Measurements from ENCODE around the gene SGK1.
A peak's percentile ranks its signal among the peaks of the same experiment; 100 is the strongest.

The SGK1 gene

GRCh38 chr6:134314006-134314821, 3.7 kb downstream of the SGK1 start:
- Histone ChIP-seq H3K4me3 (ENCODE audit: low read depth, low read length) (no peak overlapping the region), H3K27ac (no peak overlapping the region), H3K36me3 (replicated peaks) (no peaks in the 10 kb centered on the region), H3K27me3 (replicated peaks) (no peaks in the 10 kb centered on the region)
- TF ChIP-seq CTCF (IDR thresholded peaks at IDR 0.05; ENCODE audit: low read depth, low read length, missing control alignments) = no peak
- no peak for DNase-seq
- in situ Hi-C loops (cut with HindIII; ENCODE audit: low pct_ligation_motif_present, low sequenced_read_pairs) = no loop called here

- Histone ChIP-seq H3K27me3 (replicated peaks) (no peaks in the 10 kb centered on the region), H3K27ac (no peak overlapping the region), H3K4me3 (ENCODE audit: low read depth, low read length) (no peak overlapping the region), H3K36me3 (replicated peaks) (no peaks in the 10 kb centered on the region)
- no peak for DNase-seq
- in situ Hi-C loops (cut with HindIII; ENCODE audit: low pct_ligation_motif_present, low sequenced_read_pairs) = no loop called here
- no peak for TF ChIP-seq CTCF (IDR thresholded peaks at IDR 0.05; ENCODE audit: low read depth, low read length, missing control alignments)
Measured at GRCh38 chr6:134312038-134312660, 5.8 kb downstream of the SGK1 start.

DNA sequence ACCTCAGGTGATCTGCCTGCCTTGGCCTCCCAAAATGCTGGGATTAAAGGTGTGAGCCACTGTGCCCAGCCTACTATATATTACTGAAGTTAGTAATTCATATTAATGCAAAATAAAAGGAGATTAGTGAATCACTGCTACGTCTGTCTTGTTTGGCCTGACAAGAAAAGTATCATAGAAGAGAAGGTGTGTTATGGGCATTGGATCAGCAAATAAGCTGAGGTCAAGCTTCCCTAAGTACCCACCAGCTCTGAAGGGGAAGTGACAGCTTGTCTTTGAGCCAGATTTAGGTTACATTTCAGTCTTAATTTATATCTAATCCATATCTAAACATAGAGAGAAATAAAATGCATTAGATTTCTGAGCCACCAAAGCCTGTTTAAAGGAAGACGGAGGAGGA, 7.1 kb downstream of the SGK1 start:
- TF ChIP-seq CTCF (IDR thresholded peaks at IDR 0.05; ENCODE audit: low read depth, low read length, missing control alignments) = no peak
- no peaks in the 10 kb centered on the region for H3K36me3 ChIP-seq (replicated peaks)
- H3K27me3 ChIP-seq (replicated peaks) = no peaks in the 10 kb centered on the region
- DNase-seq = no peak
- no peak overlapping the region for H3K4me3 ChIP-seq (ENCODE audit: low read depth, low read length)
- in situ Hi-C loops (cut with HindIII; ENCODE audit: low pct_ligation_motif_present, low sequenced_read_pairs) = no loop called here
- H3K27ac ChIP-seq = no peak overlapping the region

DNA sequence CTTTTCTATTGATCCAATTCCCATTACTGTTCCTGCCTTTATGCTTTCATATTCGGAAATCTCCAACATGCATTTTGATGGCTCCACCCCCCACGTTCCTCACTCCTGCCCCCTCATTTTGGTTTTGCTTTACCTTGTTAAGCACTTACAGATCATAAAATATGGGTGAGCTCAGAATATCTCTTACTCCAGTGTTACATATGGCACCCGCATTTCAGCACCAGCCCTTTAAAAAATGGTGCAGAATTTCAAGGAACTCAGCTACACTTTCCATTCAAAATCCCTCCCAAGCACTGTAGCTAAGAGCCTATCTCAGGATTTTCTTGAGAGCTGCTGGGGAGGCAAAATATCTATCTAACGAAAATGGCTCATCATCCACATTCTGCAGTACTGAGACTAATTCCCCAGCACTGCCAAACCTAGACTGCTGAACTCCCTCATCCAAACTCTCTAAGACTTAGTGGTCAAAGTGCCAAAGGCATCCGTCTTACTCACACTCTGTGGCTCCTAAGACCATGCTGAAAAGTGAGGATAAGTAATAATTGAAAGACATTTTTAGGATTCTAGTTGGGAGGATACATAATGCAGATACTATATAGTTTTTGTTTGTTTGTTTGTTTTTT, 7.8 kb downstream of the SGK1 start:
- H3K27ac ChIP-seq = no peak overlapping the region
- in situ Hi-C loops (cut with HindIII; ENCODE audit: low pct_ligation_motif_present, low sequenced_read_pairs) = no loop called here
- no peaks in the 10 kb centered on the region for H3K27me3 ChIP-seq (replicated peaks)
- H3K4me3 ChIP-seq (ENCODE audit: low read depth, low read length) = no peak overlapping the region
- no peak for TF ChIP-seq CTCF (IDR thresholded peaks at IDR 0.05; ENCODE audit: low read depth, low read length, missing control alignments)
- DNase-seq = peak; percentile 43
- no peaks in the 10 kb centered on the region for H3K36me3 ChIP-seq (replicated peaks)

GRCh38 chr6:134309227-134309626, 8.7 kb downstream of the SGK1 start:
- in situ Hi-C loops (cut with HindIII; ENCODE audit: low pct_ligation_motif_present, low sequenced_read_pairs) = no loop called here
- TF ChIP-seq CTCF (IDR thresholded peaks at IDR 0.05; ENCODE audit: low read depth, low read length, missing control alignments) = no peak

More at GRCh38 chr6:134309227-134309626, 8.7 kb downstream of the SGK1 start:
- H3K27me3 ChIP-seq (replicated peaks) = no peaks in the 10 kb centered on the region
- H3K36me3 ChIP-seq (replicated peaks) = no peaks in the 10 kb centered on the region
- no peak overlapping the region for H3K27ac ChIP-seq
- no peak for DNase-seq
- no peak overlapping the region for H3K4me3 ChIP-seq (ENCODE audit: low read depth, low read length)
